DOHH2 (cell line): ENCODE data around the gene PTPRN2.

Experiments
- H3F3A ChIP-seq: fragments of 200-600 bp; sonication (generic), shearing (Covaris generic); 2 replicates; pipeline ENCODE4 v1.6.0; 2016; ENCODE audit warnings: antibody characterized with exemption, mild to moderate bottlenecking; ENCODE audit not compliant: control insufficient read depth, insufficient read depth
- H3K27ac ChIP-seq: fragments of 200-600 bp; sonication (generic); 2 replicates; pipeline ENCODE4 v1.5.1; 2014; ENCODE audit warnings: low read depth, mild to moderate bottlenecking, low read length, moderate library complexity
- H3K27me3 ChIP-seq: fragments of 200-600 bp; sonication (generic); 2 replicates; pipeline ENCODE4 v1.6.1; 2014; ENCODE audit warnings: mild to moderate bottlenecking, low read length, mixed read lengths; ENCODE audit not compliant: control insufficient read depth
- H3K36me3 ChIP-seq: fragments of 200-600 bp; sonication (generic); 2 replicates; pipeline ENCODE4 v1.6.1; 2014; ENCODE audit warnings: mild to moderate bottlenecking, low read length, moderate library complexity, mixed read lengths; ENCODE audit not compliant: control insufficient read depth
- H3K4me1 ChIP-seq: fragments of 200-600 bp; sonication (generic); 2 replicates; pipeline ENCODE4 v1.6.1; 2014; ENCODE audit warnings: mild to moderate bottlenecking, low read length, mixed read lengths; ENCODE audit not compliant: control insufficient read depth
- H3K4me2 ChIP-seq: fragments of 200-600 bp; sonication (generic); 2 replicates; pipeline ENCODE4 v1.6.0; 2014; ENCODE audit warnings: mild to moderate bottlenecking, low read length, moderate library complexity
- H3K4me3 ChIP-seq: fragments of 200-600 bp; sonication (generic); 2 replicates; pipeline ENCODE4 v1.5.1; 2014; ENCODE audit warnings: mild to moderate bottlenecking, low read length, mixed read lengths
- H3K79me2 ChIP-seq: fragments of 200-600 bp; sonication (generic); 2 replicates; pipeline ENCODE4 v1.6.1; 2014; ENCODE audit warnings: mild to moderate bottlenecking, low read length, mixed read lengths; ENCODE audit not compliant: control insufficient read depth
- H3K9me2 ChIP-seq: fragments of 200-600 bp; sonication (generic); replicated peaks from 2 replicates; pipeline ENCODE4 v1.6.1; 2014; ENCODE audit warnings: mild to moderate bottlenecking, low read length, mixed read lengths; ENCODE audit not compliant: control insufficient read depth
- H3K9me3 ChIP-seq: fragments of 200-600 bp; sonication (generic); 2 replicates; pipeline ENCODE4 v1.6.1; 2014; ENCODE audit warnings: antibody characterized with exemption, low read length, mixed read lengths; ENCODE audit not compliant: control insufficient read depth, insufficient read depth
- H4K20me1 ChIP-seq: fragments of 200-600 bp; sonication (generic); 2 replicates; pipeline ENCODE4 v1.6.0; 2014; ENCODE audit warnings: low read depth, mild to moderate bottlenecking, antibody characterized with exemption, low read length, moderate library complexity; ENCODE audit not compliant: control insufficient read depth, insufficient read depth
- EZH2phosphoT487 ChIP-seq: fragments of 200-600 bp; sonication (generic); IDR thresholded peaks from 2 replicates; pipeline ENCODE4 v1.6.1; 2017; ENCODE audit warnings: borderline replicate concordance, mild to moderate bottlenecking, antibody characterized with exemption, low read length, moderate library complexity, mixed read lengths
- TF ChIP-seq, protein P1 (sequence below): fragments of 200-600 bp; sonication (generic); IDR thresholded peaks from one replicate; pipeline ENCODE4 v1.5.1; 2014; ENCODE audit warnings: antibody characterized with exemption, mild to moderate bottlenecking, low read depth, low read length; ENCODE audit not compliant: poor library complexity, severe bottlenecking

The PTPRN2 gene

DNA sequence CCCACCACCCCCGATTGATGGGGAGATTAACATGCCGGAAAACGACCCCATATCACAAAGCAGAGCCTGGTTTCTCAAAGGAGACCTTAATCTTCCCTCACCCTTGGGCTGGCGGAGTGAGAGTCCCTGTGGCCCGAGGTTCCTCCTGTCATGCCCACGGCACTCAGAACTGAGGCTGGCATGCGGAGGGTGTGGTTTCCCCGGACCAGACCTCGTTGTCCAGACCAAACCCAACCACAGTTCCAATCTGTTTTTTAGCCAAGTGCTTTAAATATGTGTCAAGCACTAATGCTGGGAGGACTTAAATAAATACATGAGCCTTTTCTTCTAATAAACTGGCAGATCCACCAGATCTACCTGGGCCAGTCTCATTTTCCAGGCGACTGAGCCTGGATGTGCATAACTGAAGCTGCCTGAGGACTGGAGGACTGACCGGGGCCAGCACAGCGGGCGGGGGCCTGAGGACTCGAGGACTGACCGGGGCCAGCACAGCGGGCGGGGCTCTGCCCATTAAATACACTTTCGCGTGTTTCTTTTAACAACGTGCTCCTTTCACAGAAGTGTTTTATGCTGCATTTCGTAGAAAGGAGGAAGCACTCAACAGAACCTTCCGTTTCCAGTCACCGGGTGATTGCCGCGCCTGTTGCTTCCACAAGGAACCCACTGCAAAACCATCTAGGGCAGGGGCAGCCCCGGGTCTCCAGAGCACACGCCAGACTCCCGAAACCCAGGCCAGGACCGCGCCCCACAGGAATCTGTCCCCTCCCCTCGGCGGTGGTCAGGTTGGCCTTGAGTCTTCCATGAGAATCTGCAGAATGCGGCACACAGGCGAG lies 334.6 kb downstream of the PTPRN2 start:
- no peak overlapping the region for H3K4me2 ChIP-seq
- no peaks in the 10 kb centered on the region for H3K79me2 ChIP-seq
- H3K9me3 ChIP-seq, result peaks cover 73% of the 10 kb centered on the region
- H3K27ac ChIP-seq, result no peak overlapping the region
- H3K36me3 ChIP-seq, result no peaks in the 10 kb centered on the region
- TF ChIP-seq, protein P1, sequence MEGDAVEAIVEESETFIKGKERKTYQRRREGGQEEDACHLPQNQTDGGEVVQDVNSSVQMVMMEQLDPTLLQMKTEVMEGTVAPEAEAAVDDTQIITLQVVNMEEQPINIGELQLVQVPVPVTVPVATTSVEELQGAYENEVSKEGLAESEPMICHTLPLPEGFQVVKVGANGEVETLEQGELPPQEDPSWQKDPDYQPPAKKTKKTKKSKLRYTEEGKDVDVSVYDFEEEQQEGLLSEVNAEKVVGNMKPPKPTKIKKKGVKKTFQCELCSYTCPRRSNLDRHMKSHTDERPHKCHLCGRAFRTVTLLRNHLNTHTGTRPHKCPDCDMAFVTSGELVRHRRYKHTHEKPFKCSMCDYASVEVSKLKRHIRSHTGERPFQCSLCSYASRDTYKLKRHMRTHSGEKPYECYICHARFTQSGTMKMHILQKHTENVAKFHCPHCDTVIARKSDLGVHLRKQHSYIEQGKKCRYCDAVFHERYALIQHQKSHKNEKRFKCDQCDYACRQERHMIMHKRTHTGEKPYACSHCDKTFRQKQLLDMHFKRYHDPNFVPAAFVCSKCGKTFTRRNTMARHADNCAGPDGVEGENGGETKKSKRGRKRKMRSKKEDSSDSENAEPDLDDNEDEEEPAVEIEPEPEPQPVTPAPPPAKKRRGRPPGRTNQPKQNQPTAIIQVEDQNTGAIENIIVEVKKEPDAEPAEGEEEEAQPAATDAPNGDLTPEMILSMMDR, result no peak
- TF ChIP-seq EZH2phosphoT487, result no peak
- H4K20me1 ChIP-seq, result no peaks in the 10 kb centered on the region
- H3K9me2 ChIP-seq, result no peaks in the 10 kb centered on the region
- no peak overlapping the region for H3K4me3 ChIP-seq
- H3K4me1 ChIP-seq, result no peaks in the 10 kb centered on the region
- H3F3A ChIP-seq, result peaks cover 4% of the 10 kb centered on the region
- H3K27me3 ChIP-seq, result no peaks in the 10 kb centered on the region

- peaks cover 4% of the 10 kb centered on the region for H3F3A ChIP-seq
- H3K27me3 ChIP-seq, result no peaks in the 10 kb centered on the region
- H3K9me3 ChIP-seq, result peaks cover 72% of the 10 kb centered on the region
- H3K4me1 ChIP-seq, result no peaks in the 10 kb centered on the region
- no peaks in the 10 kb centered on the region for H4K20me1 ChIP-seq
- no peaks in the 10 kb centered on the region for H3K36me3 ChIP-seq
- H3K79me2 ChIP-seq, result no peaks in the 10 kb centered on the region
- no peak overlapping the region for H3K4me3 ChIP-seq
- no peaks in the 10 kb centered on the region for H3K9me2 ChIP-seq
- H3K4me2 ChIP-seq, result no peak overlapping the region
- H3K27ac ChIP-seq, result no peak overlapping the region
- TF ChIP-seq EZH2phosphoT487, result no peak
- TF ChIP-seq, protein P1, result no peak
Observed at GRCh38 chr7:158252081-158252836, 335.4 kb downstream of the PTPRN2 start.

DNA sequence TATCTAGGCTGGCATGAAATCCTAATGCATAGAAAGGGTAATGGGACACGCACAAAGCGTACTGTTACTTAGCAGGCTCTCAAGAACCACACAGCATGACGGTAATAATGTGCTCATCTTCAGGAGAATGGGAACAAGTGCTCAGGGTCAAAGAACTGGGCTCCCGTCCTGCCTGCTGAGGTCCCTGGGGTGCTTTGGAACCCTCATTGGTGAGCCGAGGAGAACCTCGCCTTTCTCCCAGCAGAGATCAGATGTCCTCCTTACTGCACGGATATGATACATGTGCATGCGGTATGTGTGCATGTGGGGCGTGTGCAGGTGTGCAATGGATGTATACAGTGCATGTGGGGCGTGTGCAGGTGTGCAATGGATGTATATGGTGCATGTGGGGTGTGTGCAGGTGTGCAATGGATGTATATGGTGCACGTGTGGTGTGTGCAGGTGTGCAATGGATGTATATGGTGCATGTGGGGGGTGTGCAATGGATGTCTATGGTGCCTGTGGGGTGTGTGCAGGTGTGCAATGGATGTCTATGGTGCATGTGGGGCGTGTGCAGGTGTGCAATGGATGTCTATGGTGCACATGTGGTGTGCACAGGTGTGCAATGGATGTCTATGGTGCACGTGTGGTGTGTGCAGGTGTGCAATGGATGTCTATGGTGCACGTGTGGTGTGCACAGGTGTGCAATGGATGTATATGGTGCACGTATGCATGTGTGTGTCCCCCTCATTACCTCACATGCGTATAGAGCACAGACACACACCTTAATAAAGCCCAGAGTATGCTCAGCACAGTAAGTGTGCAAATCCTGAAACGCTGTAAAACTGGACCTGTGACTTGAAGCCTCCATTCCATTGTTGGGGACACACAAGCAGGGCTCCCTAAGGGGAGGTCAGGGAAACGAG lies 336.3 kb downstream of the PTPRN2 start:
- no peak overlapping the region for H3K4me3 ChIP-seq
- H3F3A ChIP-seq, result peaks cover 4% of the 10 kb centered on the region
- H3K27ac ChIP-seq, result no peak overlapping the region
- no peaks in the 10 kb centered on the region for H3K4me1 ChIP-seq
- H3K9me3 ChIP-seq, result peaks cover 81% of the 10 kb centered on the region
- no peaks in the 10 kb centered on the region for H3K9me2 ChIP-seq
- H4K20me1 ChIP-seq, result no peaks in the 10 kb centered on the region
- no peaks in the 10 kb centered on the region for H3K79me2 ChIP-seq
- H3K36me3 ChIP-seq, result no peaks in the 10 kb centered on the region
- no peak for TF ChIP-seq EZH2phosphoT487
- TF ChIP-seq, protein P1, result no peak
- no peak overlapping the region for H3K4me2 ChIP-seq
- no peaks in the 10 kb centered on the region for H3K27me3 ChIP-seq
